Measurements from ENCODE around the gene CTTNBP2NL.

CTTNBP2NL gene

DNA sequence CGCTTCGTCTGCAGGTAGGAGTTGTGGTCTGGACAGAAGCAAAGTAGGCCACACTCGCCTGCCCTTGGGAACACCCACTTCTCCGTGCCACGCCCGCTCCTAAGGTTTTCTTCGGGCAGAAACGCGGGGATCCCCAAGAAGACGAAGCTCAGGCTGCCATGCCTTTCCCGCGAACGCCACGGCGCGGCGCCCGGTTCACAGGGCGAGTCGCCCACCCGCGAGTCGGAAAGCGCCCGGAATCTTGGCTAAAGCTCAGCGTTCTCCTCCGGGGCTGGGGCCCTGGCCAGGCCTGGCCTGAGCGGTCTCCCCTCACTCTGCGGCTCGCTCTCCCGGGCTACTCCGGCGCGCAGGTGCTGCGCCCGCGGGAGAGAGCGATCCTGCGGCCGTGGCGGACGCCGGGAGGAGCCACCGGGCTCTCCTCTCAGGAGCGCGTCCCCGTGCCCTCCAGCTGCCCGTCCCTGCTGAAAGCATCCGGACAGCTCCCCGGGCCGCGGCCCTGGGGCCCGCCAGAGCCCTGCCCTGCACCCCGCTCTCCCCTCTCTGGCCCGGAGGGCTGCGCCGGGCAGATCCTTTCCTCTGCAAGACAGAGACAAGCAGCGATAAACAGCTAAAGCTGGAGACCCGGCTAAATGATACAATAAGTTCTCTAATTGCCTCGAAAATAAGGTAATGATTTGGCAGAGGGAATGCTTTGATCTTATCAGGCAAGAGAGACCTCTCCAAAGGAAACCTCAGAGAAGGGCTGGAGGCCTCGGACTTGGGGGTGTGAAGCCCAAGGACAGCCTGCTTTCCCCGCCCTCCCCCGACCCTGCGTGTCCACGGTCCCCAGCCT lies 106.0 kb downstream of the CTTNBP2NL start:
- POLR2A ChIA-PET, result interaction anchor here (0.8 to 1.3 kb wide), 2 partner anchors 20 to 173 kb away, joined by 4 to 6 read pairs; partner anchors contain the start of gene MOV10
- Histone ChIP-seq H3K36me3 (ENCODE audit: control insufficient read depth in 2 of 2, insufficient read depth in 1 of 2, low read length in 2 of 2) (no peaks in the 10 kb centered on the region), H3K4me1 (ENCODE audit: control insufficient read depth, insufficient read depth, low read length) (peaks cover 3% of the 10 kb centered on the region; the same call in 1 of the 2 replicates), H3K4me3 (ENCODE audit: low read depth, low read length) (peak overlapping the region; percentile 39), H3K27ac (ENCODE audit: extremely low read depth, low read depth, low read length) (peak overlapping the region; percentile 16; the same call in 1 of the 2 replicates), H3K9me3 (ENCODE audit: control insufficient read depth, insufficient read depth, low read depth, low read length) (no peaks in the 10 kb centered on the region)
- CTCF ChIA-PET, result interaction anchor here (0.7 to 2.2 kb wide), 29 partner anchors 10 to 214 kb away, joined by 3 to 17 read pairs (median 4); partner anchors contain the start of genes CAPZA1, MOV10 and ST7L
- no peak for TF ChIP-seq ZNF639 (tag by site-specific recombination; IDR thresholded peaks at IDR 0.05)
- TF ChIP-seq ZNF350 (tag by site-specific recombination; IDR thresholded peaks at IDR 0.05), result no peak
- no peak for TF ChIP-seq ZNF174 (tag by site-specific recombination; IDR thresholded peaks at IDR 0.05)
- no peak for TF ChIP-seq ZNF239 (tag by site-specific recombination; IDR thresholded peaks at IDR 0.05)
- no peak for TF ChIP-seq ZNF354C (tag by site-specific recombination; IDR thresholded peaks at IDR 0.05; ENCODE audit: borderline replicate concordance, low read depth)
- TF ChIP-seq ZNF561 (tag by site-specific recombination; IDR thresholded peaks at IDR 0.05; ENCODE audit: borderline replicate concordance), result peak; percentile 73; the same call in 1 of the 2 replicates
- TF ChIP-seq ZNF596 (tag by site-specific recombination; IDR thresholded peaks at IDR 0.05), result no peak
- TF ChIP-seq ZBTB17 (tag by site-specific recombination; IDR thresholded peaks at IDR 0.05), result peak; percentile 66
- no peak for TF ChIP-seq ZSCAN23 (tag by site-specific recombination; IDR thresholded peaks at IDR 0.05)
- TF ChIP-seq SETDB1 (IDR thresholded peaks at IDR 0.05; ENCODE audit: insufficient read length, low read length), result no peak
- no peak for TF ChIP-seq TRIM28 (IDR thresholded peaks at IDR 0.05; ENCODE audit: borderline replicate concordance, low read length)
- no peak for TF ChIP-seq ZNF658 (tag by site-specific recombination; IDR thresholded peaks at IDR 0.05)
- TF ChIP-seq, protein P1, sequence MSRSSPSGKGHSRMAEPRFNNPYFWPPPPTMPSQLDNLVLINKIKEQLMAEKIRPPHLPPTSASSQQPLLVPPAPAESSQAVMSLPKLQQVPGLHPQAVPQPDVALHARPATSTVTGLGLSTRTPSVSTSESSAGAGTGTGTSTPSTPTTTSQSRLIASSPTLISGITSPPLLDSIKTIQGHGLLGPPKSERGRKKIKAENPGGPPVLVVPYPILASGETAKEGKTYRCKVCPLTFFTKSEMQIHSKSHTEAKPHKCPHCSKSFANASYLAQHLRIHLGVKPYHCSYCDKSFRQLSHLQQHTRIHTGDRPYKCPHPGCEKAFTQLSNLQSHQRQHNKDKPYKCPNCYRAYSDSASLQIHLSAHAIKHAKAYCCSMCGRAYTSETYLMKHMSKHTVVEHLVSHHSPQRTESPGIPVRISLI (tag by site-specific recombination; IDR thresholded peaks at IDR 0.05), result no peak
- no peak for TF ChIP-seq ZNF610 (tag by site-specific recombination; IDR thresholded peaks at IDR 0.05; ENCODE audit: borderline replicate concordance)
- TF ChIP-seq ZNF521 (tag by site-specific recombination; IDR thresholded peaks at IDR 0.05), result no peak
- no peak for TF ChIP-seq ZNF768 (tag by site-specific recombination; IDR thresholded peaks at IDR 0.05)
- TF ChIP-seq ZNF776 (tag by site-specific recombination; IDR thresholded peaks at IDR 0.05; ENCODE audit: borderline replicate concordance), result no peak
- TF ChIP-seq, protein P2, sequence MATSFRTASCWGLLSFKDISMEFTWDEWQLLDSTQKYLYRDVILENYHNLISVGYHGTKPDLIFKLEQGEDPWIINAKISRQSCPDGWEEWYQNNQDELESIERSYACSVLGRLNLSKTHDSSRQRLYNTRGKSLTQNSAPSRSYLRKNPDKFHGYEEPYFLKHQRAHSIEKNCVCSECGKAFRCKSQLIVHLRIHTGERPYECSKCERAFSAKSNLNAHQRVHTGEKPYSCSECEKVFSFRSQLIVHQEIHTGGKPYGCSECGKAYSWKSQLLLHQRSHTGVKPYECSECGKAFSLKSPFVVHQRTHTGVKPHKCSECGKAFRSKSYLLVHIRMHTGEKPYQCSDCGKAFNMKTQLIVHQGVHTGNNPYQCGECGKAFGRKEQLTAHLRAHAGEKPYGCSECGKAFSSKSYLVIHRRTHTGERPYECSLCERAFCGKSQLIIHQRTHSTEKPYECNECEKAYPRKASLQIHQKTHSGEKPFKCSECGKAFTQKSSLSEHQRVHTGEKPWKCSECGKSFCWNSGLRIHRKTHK (tag by site-specific recombination; IDR thresholded peaks at IDR 0.05), result no peak
- TF ChIP-seq ZNF544 (tag by site-specific recombination; IDR thresholded peaks at IDR 0.05), result no peak
- peak; percentile 37; the same call in 1 of the 2 replicates for TF ChIP-seq ZXDB (tag by site-specific recombination; IDR thresholded peaks at IDR 0.05)
- TF ChIP-seq ZNF426 (tag by site-specific recombination; IDR thresholded peaks at IDR 0.05), result no peak
- TF ChIP-seq, protein P3, sequence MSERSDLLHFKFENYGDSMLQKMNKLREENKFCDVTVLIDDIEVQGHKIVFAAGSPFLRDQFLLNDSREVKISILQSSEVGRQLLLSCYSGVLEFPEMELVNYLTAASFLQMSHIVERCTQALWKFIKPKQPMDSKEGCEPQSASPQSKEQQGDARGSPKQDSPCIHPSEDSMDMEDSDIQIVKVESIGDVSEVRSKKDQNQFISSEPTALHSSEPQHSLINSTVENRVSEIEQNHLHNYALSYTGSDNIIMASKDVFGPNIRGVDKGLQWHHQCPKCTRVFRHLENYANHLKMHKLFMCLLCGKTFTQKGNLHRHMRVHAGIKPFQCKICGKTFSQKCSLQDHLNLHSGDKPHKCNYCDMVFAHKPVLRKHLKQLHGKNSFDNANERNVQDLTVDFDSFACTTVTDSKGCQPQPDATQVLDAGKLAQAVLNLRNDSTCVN (tag by site-specific recombination; optimal IDR thresholded peaks at IDR 0.05), result peak; percentile 88
- no peak for TF ChIP-seq IKZF3 (tag by site-specific recombination; IDR thresholded peaks at IDR 0.05)
- TF ChIP-seq, protein P4, sequence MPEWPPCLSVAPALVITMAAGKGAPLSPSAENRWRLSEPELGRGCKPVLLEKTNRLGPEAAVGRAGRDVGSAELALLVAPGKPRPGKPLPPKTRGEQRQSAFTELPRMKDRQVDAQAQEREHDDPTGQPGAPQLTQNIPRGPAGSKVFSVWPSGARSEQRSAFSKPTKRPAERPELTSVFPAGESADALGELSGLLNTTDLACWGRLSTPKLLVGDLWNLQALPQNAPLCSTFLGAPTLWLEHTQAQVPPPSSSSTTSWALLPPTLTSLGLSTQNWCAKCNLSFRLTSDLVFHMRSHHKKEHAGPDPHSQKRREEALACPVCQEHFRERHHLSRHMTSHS (tag by site-specific recombination; IDR thresholded peaks at IDR 0.05), result no peak
- TF ChIP-seq, protein P5, sequence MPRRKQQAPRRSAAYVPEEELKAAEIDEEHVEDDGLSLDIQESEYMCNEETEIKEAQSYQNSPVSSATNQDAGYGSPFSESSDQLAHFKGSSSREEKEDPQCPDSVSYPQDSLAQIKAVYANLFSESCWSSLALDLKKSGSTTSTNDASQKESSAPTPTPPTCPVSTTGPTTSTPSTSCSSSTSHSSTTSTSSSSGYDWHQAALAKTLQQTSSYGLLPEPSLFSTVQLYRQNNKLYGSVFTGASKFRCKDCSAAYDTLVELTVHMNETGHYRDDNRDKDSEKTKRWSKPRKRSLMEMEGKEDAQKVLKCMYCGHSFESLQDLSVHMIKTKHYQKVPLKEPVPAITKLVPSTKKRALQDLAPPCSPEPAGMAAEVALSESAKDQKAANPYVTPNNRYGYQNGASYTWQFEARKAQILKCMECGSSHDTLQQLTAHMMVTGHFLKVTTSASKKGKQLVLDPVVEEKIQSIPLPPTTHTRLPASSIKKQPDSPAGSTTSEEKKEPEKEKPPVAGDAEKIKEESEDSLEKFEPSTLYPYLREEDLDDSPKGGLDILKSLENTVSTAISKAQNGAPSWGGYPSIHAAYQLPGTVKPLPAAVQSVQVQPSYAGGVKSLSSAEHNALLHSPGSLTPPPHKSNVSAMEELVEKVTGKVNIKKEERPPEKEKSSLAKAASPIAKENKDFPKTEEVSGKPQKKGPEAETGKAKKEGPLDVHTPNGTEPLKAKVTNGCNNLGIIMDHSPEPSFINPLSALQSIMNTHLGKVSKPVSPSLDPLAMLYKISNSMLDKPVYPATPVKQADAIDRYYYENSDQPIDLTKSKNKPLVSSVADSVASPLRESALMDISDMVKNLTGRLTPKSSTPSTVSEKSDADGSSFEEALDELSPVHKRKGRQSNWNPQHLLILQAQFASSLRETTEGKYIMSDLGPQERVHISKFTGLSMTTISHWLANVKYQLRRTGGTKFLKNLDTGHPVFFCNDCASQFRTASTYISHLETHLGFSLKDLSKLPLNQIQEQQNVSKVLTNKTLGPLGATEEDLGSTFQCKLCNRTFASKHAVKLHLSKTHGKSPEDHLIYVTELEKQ (tag by site-specific recombination; IDR thresholded peaks at IDR 0.05; ENCODE audit: borderline replicate concordance), result no peak
- TF ChIP-seq ZNF266 (tag by site-specific recombination; IDR thresholded peaks at IDR 0.05; ENCODE audit: low read depth), result no peak
- 0 out of 2 replicates have a peak, but pooled peaks have one; percentile 31 for TF ChIP-seq KLF7 (tag by site-specific recombination; IDR thresholded peaks at IDR 0.05; ENCODE audit: borderline replicate concordance)
- no peak for TF ChIP-seq ZBTB7A (tag by site-specific recombination; IDR thresholded peaks at IDR 0.05; ENCODE audit: low read depth)

All from HEK293 (cell line).